Peyer's patch (tissue), 4 donors: Measurements from ENCODE around the gene CAV1. TPM values are rescaled to one million over a fixed set of nuclear protein-coding genes. Genes with fewer than 3 reads are reported as not detected.

Experiments
- DNase-seq, 3 donors: peaks; one replicate each; pipeline ENCODE4 v3.0.0-alpha.2; 2017 to 2019
- H3K27ac ChIP-seq, 4 donors: fragments of 200-600 bp; sonication (generic); one replicate each; pipeline ENCODE4 v1.5.1; 2016 to 2019
- H3K27me3 ChIP-seq, 2 donors: fragments of 200-600 bp; sonication (generic); one replicate each; pipeline ENCODE4 v1.5.1; 2019
- H3K36me3 ChIP-seq, 3 donors: fragments of 200-600 bp; sonication (generic); one replicate each; pipeline ENCODE4 v1.5.1; 2016 to 2019
- H3K4me1 ChIP-seq, 4 donors: fragments of 200-600 bp; sonication (generic); one replicate each; pipeline ENCODE4 v1.5.1; 2016 to 2019
- H3K4me3 ChIP-seq, 4 donors: fragments of 200-600 bp; sonication (generic); 1 replicate in 3 of 4; 2 replicates in 1 of 4; pipeline ENCODE4 v1.5.1; 2016 to 2019; ENCODE audit warnings: mild to moderate bottlenecking in 1 of 4
- H3K9me3 ChIP-seq, 4 donors: fragments of 200-600 bp; sonication (generic); one replicate each; pipeline ENCODE4 v1.5.1; 2016 to 2019; ENCODE audit warnings: mild to moderate bottlenecking in 1 of 4
- POLR2A ChIP-seq, 2 donors: fragments of 450-650 bp; IDR thresholded peaks; one replicate each; pipeline ENCODE4 v1.5.1; 2017; ENCODE audit warnings: antibody characterized with exemption in 2 of 2, mild to moderate bottlenecking in 2 of 2, moderate library complexity in 2 of 2
- total RNA-seq, 4 donors: library from RNA; depleted of rRNA; stranded (reverse); fragments of >200 nt; gene quantifications; one replicate each; pipeline ENCODE4 v1.1.0, GENCODE V29; 2016
- TF ChIP-seq, protein P1 (sequence below), 6 experiments: fragments of 450-650 bp in 4 of 6; fragments of 200-600 bp in 2 of 6; sonication (generic) in 1 of 6; IDR thresholded peaks; one replicate each; pipeline ENCODE4 v1.5.1; 2017 to 2019; ENCODE audit warnings: antibody characterized with exemption in 6 of 6, mild to moderate bottlenecking in 3 of 6, moderate library complexity in 1 of 6

CAV1 gene
- total RNA-seq, 4 donors from 2014 or later, result 17.7 to 42.6 (median 27.6) TPM

DNA sequence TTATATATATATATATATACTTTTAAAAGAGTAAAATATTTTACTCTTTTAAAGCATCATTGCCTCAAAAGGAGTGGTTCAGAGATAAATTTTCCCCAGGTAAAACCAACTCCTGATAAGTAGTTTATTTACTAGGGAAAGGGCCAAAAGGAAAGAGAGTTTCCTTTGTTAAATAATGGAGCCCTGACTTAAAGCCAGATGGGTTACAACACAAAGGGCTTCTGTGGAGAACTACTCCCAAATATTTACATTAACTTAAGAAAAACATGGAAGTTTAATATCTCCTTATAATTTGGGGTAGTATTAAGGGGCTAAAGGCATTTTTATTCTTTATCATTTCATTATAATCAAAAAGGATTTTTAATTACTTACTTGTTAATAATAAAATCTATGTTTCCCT lies 8.5 kb upstream of the CAV1 start:
- peaks cover 0 to 6% (median 3%) of the 10 kb centered on the region in 4 donors for H3K4me1 ChIP-seq
- no peaks in the 10 kb centered on the region for H3K27me3 ChIP-seq
- no peak overlapping the region for H3K27ac ChIP-seq
- no peaks in the 10 kb centered on the region for H3K9me3 ChIP-seq
- TF ChIP-seq, protein P1, sequence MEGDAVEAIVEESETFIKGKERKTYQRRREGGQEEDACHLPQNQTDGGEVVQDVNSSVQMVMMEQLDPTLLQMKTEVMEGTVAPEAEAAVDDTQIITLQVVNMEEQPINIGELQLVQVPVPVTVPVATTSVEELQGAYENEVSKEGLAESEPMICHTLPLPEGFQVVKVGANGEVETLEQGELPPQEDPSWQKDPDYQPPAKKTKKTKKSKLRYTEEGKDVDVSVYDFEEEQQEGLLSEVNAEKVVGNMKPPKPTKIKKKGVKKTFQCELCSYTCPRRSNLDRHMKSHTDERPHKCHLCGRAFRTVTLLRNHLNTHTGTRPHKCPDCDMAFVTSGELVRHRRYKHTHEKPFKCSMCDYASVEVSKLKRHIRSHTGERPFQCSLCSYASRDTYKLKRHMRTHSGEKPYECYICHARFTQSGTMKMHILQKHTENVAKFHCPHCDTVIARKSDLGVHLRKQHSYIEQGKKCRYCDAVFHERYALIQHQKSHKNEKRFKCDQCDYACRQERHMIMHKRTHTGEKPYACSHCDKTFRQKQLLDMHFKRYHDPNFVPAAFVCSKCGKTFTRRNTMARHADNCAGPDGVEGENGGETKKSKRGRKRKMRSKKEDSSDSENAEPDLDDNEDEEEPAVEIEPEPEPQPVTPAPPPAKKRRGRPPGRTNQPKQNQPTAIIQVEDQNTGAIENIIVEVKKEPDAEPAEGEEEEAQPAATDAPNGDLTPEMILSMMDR (IDR thresholded peaks at IDR 0.05), result no peak
- no peaks in the 10 kb centered on the region for H3K36me3 ChIP-seq
- DNase-seq, result no peak
- no peak overlapping the region for H3K4me3 ChIP-seq

GRCh38 chr7:116517626-116518025 lies 7.2 kb upstream of the CAV1 start:
- no peak for DNase-seq
- Histone ChIP-seq H3K4me1 (peaks cover 0 to under 1% (median 0%) of the 10 kb centered on the region in 4 donors), H3K27me3 (no peaks in the 10 kb centered on the region), H3K4me3 (no peak overlapping the region), H3K27ac (no peak overlapping the region), H3K36me3 (no peaks in the 10 kb centered on the region), H3K9me3 (no peaks in the 10 kb centered on the region)
- no peak for TF ChIP-seq POLR2A (IDR thresholded peaks at IDR 0.05)
- TF ChIP-seq, protein P1 (IDR thresholded peaks at IDR 0.05), result no peak

DNA sequence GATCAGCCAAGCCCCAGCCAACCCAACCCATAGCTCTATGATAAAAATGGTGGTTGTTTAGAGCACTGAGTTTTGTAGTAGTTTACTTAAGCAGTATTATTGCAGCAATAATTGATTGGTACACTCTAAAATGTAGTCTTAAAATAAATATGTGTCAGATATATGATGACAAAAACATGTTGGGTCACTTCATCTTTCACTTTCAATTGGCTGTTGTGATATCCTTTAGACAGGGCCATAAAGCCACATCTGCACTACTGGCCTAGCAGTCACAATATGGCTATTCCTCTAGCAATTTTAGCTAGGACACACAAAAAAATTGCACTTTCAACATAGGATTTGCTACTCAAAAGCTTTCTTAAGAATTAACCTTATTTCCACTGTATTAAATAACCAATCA lies 5.9 kb upstream of the CAV1 start:
- Histone ChIP-seq H3K9me3 (no peaks in the 10 kb centered on the region), H3K27ac (no peak overlapping the region), H3K4me1 (no peaks in the 10 kb centered on the region), H3K4me3 (no peak overlapping the region), H3K27me3 (no peaks in the 10 kb centered on the region), H3K36me3 (no peaks in the 10 kb centered on the region)
- no peak for DNase-seq
- no peak for TF ChIP-seq POLR2A (IDR thresholded peaks at IDR 0.05)
- TF ChIP-seq, protein P1 (IDR thresholded peaks at IDR 0.05), result no peak

- Histone ChIP-seq H3K9me3 (no peaks in the 10 kb centered on the region), H3K27me3 (no peaks in the 10 kb centered on the region), H3K4me1 (peaks cover 0 to 14% (median 3%) of the 10 kb centered on the region in 4 donors), H3K36me3 (no peaks in the 10 kb centered on the region), H3K27ac (no peak overlapping the region), H3K4me3 (no peak overlapping the region)
- TF ChIP-seq, protein P1 (IDR thresholded peaks at IDR 0.05), result no peak
- TF ChIP-seq POLR2A (IDR thresholded peaks at IDR 0.05), result no peak
- DNase-seq, result no peak
These were observed 3.7 kb upstream of the CAV1 start for GRCh38 chr7:116521046-116521664.

DNA sequence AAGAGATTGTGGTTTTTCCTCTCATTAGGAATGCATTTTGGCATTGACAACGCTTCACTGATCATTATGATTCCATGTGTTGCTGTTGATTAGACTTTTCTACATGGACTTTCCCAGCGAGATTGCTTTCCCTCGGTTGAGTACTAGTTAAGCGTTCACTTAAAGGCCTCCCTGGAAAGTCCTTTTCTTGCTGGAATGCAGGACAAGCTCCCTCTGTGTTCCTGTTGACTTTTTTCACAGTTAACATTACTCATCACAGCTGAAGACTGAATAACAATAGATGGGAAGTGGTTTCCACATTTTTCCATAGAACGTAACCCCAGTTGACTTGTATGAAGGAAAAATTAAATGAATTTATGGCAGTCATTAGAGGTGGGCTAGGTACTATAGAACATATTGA lies 2.6 kb upstream of the CAV1 start:
- H3K27ac ChIP-seq, result no peak overlapping the region
- no peaks in the 10 kb centered on the region for H3K27me3 ChIP-seq
- H3K4me1 ChIP-seq, result peaks cover 2 to 19% (median 5%) of the 10 kb centered on the region in 4 donors
- no peak for DNase-seq
- TF ChIP-seq, protein P1 (IDR thresholded peaks at IDR 0.05), result no peak
- TF ChIP-seq POLR2A (IDR thresholded peaks at IDR 0.05), result no peak
- no peak overlapping the region for H3K4me3 ChIP-seq
- H3K9me3 ChIP-seq, result no peaks in the 10 kb centered on the region
- H3K36me3 ChIP-seq, result no peaks in the 10 kb centered on the region
